NCI-H2196 (cell line): ENCODE data around the gene TMEM229A.
"Not testable (repeated sequence)": the region's sequence is repeated elsewhere in the genome, so short reads cannot be mapped to it uniquely, and the experiment has no call there.

Experiments
- DNase-seq: peaks from one replicate; lab custom pipeline; 2025; ENCODE audit not compliant: unreplicated experiment; lab: John Stamatoyannopoulos, UW

The TMEM229A gene

DNA sequence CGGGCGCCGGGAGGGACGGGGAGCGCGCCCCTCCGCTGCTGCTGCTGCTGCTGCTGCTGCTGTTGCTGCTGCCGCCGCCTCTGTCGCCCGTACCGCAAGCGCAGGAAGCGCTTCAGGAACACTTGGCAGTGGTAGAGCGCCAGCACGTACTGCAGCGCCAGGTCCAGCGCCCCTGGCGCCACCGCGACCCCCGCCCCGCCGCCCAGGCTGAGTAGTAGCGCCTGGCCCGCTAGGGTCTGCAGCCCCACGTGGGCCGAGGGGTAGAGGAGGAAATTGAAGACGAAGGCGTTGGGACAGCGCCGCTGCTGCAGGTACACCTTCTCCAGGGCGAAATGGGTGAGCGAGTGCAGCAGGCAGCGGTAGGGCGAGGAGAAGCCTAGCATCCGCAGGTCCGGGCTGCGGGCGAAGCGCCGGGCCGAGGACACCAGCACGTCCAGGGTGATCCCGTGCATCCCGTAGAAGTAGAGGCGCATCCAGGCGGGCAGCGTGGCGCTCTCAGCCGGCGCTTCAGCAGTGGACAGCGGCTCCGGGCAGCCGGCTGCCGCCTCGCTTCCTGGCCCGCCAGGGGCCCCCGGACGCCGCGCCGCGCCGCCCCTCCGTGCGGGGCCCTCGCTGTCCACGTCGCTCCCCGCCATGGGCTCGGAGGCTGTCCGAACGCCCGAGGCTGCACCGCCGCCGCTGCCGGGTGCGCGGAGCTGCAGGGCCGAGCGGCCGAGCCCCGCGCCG is at the start of gene TMEM229A:
TMEM229A (minus strand) TSS at position 699 of the 726 bp plus-strand sequence; CDS start at position 635, 64 bp downstream.
- DNase-seq, result peak; percentile 21

DNA sequence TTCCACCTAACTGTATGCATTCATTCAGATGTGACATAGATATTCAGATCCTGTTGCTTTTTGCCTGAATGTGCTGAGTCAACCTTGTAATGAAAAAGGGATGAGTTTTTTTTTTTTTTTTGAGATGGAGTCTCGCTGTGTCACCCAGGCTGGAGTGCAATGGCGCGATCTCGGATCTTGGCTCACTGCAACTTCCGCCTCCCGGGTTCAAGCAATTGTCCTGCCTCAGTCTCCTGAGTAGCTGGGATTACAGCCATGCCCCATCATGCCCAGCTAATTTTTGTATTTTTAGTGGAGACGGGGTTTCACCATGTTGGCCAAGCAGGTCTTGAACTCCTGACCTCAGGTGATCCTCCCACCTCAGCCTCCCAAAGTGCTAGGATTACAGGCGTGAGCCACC is 49.4 kb upstream of the TMEM229A start:
- not testable (repeated sequence) for DNase-seq

DNA sequence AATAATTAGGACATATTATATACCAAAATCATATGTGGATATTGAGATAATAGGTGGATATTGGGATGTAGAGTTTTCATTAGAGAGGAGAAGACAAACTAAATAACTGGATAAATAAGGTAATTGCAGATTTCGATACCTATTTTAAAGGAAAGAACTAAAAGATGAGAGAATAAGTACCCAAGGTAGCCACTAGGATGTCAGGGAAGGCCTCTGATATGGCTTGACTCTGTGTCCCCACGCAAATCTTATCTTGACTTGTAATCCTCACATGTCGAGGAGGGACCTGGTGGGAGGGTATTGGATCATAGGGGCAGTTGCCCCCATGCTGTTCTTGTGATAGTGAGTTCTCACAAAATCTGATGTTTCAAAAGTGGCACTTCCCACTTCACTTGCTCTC is 44.7 kb upstream of the TMEM229A start:
- DNase-seq, result no peak

DNA sequence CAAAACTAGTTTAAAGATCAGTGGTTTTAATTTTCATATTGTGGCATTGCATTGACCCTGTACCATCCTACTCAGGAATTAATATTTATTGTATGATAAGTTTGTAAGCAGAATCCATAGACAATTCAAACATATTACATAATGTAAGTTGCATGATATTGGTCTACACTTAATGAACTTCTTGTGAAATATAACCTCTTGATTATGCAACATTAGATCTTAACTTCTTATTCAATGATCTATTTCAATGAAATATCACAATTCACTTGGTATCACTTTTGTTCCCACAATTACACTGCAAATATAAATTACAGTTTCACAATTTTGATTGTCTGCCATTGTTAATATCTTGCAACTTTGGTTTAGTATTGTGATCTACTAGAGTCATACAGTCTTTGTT is 44.0 kb upstream of the TMEM229A start:
- no peak for DNase-seq

DNA sequence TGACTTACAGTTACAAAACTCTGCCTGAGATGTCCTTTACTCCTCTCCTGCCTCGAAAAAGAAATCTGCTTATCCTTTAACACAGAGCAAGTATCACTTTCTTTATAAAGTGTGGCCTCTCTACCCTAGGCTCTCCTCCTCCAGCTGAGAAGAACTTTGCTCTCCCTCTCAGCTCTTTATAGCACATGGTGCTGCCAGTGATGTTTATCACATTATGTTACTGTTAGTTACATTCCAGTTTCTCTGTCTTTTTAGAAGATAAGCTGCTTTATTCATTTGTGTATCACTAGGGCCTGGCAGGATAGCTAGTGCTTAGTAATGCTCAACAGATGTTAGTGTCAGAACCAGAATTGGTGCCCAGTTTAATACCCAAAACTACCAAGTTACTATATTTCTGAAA is 41.1 kb upstream of the TMEM229A start:
- DNase-seq, result no peak

DNA sequence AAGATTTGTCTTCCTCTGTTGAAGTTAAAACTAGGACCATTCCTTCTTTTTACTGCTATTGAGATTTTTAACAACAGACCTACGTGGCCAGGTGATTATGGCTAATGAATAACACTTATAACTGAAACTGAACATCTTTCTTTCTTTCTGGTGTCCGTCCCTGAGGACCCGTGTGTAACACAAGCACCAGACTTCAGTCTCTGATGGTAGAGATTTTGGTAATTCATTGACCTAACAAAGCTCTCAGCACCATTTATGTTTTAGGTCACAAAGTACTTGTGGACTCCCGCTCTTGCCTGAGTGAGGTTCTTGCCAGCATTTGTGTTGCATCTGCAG is 40.4 kb upstream of the TMEM229A start:
- no peak for DNase-seq

DNA sequence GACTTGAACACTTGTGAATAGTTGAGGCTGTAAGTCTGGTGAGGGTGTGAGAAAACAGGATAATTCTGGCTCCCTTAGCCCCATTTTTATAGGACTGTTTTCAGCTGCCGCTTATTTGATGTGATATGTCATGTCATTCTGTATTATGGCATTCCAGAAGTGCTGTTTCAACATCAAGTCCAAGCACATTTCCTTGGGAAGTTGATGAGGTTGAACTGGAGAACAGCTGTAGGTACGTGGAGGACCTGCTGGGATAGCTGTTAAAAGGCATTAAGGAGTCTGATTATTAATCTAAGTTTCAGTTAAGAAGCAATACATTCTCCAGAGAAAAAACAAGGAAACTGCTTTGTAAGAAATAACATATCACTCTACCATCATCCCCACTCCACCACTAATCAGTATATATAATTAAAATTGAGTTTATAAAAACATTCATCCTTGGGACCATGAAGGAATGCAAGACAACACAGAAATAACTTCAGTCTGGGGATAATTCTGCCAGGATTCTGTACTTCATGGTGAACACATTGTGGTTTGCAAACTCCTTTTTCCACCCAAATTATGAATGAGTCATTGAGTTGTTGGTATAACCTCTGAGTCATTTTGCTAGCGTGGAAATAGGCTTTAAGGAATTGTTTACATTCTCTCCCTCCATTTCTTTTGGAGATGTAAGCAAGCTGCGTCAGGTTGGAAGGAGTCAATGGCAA is 39.9 kb upstream of the TMEM229A start:
- no peak for DNase-seq

DNA sequence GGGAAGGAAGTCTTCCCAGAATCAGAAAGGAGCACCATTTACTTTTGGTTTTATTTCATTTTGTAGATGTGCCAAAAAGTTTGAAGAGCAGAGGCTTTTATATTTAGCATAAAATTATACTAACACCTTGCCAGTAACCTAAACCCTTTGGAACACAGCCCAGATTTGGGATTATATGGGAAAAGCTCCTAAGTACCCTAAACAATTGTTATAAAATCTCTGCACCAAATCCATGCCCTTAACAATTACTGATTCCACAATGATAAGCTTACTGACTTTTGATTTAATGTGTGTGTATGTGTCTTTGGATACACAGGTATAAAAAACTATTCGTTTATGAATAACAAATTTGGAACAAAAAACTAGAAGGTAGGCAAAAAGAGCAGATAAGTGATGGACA is 39.0 kb upstream of the TMEM229A start:
- DNase-seq, result no peak

DNA sequence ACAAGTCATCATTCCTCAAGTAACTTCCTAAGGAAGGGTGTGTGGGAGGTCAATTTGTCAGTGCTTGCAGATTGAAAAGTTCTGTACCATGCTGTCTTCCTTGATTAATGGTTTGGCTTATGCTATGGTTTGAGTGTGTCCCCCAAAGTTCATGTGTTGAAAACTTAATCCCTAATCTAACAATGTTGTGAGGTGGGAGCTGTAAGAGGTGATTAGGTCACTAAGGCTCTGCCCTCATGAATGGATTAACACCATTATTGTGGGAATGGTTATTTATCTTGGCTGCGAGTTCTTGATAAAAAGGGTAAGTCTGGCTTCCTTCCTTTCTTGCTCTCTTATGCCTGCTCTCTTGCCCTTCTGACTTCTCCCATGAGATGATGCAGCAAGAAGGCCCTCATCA is 29.3 kb upstream of the TMEM229A start:
- no peak for DNase-seq

DNA sequence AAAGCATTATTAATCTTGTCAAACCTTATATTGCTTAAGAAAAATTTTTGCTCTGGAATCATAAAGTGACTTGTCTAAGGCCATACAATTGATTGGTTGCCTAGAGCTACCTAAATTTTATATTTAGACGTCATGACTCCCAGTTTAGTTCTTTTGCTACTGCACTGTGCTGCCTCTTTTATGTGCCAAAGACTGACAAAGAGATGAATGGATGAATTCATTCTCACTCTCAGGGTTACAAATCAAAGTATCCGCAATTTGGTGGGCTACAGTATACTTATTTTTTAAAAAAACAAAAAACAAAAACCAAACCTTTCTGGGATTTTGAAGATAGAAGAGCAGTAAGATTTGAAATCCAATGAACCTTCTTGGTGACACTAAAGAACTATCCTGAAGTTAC is 27.7 kb upstream of the TMEM229A start:
- no peak for DNase-seq

DNA sequence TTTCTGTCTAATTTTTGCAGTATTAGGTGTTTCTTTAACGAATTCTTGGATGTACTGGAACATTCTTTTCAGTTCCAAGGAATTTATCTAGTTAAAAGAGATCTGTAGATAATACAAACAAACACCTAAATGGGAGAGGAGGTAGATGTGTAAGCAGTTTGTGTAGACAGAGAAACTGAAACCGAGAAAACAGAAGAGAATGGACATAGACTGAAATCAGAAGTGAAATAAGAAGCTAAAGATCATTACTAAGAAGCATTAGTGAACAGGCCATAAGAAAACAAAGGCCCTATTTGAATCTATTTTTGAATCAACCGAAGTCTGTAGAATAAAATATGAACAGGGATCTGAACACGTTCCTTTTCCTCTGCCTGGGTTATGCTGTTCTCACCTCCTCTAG is 26.5 kb upstream of the TMEM229A start:
- DNase-seq, result no peak

DNA sequence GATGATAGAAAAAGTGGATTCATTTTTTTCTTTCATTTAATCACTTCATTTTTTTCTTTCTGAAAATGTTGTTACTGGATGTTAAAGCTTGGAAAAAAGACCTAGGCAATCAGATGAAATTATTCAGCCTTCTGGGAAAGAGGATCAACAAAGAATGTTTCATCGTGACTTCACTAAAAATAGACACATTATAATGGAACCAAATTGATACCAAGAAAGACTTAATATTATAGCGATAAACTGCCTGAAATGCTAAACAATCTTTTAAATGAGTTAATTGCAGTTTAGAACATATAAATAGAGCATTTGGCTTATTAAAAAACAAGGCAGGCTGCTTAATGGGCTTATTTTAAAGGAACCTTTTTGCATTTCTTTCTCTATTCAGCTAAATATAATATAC is 25.6 kb upstream of the TMEM229A start:
- no peak for DNase-seq

DNA sequence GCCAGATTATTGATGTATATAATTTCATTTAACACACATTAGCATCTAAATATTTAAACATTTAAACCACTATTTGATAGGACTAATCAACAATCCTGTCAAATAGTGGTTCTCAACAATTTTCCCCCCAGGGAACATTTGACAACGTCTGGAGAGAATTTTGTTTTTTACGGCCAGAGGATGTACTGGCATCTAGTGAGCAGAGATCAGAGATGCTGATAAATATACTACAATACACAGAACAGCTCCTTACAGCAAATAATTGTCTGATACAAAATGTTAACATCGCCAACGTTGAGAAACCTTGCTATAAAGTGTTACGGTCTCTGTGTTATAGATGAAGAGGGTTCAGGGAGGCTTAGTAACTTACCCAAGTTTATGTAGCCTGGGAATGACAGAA is 25.0 kb upstream of the TMEM229A start:
- DNase-seq, result no peak

DNA sequence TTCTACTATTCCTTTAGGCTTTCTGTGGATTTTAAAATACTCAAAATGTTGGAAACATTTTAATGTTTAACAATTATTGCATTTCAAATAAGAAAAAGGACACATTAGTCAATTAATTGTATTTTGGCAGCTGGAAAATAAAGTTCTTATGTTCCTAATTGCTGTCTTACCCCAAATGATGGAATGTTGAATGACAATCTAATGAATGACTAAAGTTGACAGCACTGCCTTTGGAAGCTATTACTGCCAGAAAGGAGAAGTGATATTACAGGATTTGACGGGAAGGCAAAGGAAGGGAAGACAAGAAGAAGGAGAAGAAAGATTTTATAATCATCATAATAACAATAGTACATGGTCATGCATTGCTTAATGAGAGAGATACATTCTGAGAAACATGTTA is 23.4 kb upstream of the TMEM229A start:
- no peak for DNase-seq

DNA sequence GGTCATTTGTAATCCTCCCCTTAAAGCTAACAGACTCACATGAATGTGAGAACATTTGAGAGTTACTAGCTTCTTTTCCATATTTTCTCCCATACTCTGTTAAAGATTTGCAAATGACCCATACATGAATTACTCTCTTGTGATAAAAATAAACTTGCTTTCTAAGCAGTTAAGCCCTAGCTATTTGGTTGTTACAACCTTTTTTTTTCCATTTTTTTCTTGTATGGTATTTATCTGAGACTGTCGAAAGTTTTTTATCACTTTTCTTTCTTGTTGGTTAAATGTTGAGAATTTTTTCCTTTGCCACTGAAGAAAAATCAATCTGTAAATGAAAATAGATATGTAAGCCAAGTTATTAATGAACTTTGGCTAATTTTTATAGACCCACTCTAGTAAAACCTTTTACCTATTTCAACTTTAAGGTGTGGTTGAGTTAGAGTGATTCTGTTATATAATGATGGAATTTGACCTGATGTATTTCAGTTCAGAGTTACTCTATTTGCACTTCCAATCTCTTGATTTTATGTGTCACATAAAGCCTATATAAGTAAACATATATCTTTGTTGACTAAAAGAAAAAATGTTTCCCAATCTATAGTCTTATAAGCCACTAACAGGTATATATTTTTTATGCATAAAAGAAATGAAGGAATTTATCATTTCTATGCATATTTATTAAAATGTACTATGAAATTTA is 19.0 kb upstream of the TMEM229A start:
- DNase-seq, result no peak

DNA sequence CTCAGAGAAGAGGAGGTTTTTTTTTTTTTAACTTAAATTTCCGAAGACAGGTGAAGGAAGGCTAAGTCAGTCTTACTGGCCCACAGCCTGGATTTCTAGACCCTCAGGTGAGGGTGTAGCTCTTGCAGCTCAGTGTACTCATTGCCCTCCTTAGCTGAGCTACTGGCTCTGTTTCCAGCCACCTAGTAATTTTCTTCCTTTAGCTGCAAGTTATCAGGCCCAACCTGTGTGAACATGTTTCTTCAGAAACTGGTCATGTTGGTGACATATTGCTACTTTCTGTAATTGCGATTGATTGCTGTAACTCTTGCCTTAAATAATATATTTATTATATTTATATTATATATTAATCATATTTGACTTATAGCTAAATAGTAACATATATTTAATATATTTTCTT is 10.0 kb upstream of the TMEM229A start:
- no peak for DNase-seq

DNA sequence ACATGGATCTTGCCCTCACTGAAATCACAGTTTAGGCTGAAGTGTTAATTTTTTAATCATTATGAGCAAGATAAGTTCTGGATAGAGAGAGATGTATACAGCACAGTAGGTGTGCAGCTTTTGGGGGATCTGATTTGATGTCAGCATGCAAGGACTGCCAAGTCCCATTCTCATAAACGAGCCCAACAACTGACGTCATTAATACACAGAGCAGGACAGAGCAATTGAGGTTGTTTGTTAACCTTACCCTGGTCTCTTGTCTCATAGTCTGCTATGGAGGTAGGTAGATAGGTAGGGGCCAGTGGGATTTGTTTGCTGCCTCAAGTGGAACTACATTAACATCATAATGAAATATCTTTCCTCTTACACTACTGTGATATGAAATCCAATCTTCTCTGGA is 8.6 kb upstream of the TMEM229A start:
- DNase-seq, result no peak

DNA sequence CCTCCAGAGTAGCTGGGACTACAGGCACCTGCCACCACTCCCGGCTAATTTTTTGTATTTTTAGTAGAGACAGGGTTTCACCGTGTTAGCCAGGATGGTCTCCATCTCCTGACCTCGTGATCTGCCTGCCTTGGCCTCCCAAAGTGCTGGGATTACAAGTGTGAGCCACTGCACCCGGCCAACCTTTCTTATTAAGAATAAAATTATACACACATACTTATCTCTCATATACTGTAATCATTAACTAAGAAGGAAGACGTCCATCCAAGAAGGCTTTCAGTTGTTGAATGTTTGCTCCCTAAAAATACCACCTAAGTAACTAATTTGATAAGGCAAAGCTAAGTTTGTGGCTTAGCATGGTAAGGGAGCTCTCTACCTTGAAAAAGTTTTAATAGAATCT is 5.0 kb upstream of the TMEM229A start:
- DNase-seq, result not testable (repeated sequence)

DNA sequence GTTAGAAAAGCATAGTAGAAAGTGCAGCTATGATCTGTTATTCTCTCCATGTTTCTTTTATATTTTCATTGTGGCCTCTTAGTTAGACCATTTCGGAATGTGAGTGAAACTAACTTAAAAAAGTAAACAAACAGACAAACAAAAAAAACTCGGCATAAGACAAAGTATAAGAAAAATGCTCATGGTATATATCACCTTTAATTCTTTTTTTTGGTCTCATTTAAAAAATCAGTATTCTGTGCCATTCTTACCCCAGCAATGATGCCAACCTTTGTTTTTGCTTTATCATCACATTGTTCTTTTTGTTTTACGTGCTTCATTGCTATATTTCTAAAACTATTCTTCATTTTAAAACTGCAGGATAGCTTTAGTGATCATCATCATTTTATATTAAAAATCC is 2.8 kb upstream of the TMEM229A start:
- DNase-seq, result no peak

DNA sequence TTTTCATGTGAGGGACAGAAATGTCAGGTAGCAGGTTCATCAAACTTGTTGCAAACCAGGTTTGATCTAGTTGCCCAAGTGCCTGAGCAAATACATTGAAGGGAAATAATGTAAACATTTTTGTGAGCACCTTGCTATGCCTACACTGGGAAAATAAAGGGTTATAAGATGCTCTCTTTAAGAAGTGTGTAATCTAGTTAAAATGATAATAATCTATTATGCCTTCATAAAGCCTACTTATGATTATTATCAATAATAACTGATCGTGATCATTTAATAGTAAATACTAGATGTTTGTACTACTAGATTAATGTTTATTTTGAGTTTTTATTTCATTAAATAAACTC is 1.9 kb upstream of the TMEM229A start:
- DNase-seq, result no peak

DNA sequence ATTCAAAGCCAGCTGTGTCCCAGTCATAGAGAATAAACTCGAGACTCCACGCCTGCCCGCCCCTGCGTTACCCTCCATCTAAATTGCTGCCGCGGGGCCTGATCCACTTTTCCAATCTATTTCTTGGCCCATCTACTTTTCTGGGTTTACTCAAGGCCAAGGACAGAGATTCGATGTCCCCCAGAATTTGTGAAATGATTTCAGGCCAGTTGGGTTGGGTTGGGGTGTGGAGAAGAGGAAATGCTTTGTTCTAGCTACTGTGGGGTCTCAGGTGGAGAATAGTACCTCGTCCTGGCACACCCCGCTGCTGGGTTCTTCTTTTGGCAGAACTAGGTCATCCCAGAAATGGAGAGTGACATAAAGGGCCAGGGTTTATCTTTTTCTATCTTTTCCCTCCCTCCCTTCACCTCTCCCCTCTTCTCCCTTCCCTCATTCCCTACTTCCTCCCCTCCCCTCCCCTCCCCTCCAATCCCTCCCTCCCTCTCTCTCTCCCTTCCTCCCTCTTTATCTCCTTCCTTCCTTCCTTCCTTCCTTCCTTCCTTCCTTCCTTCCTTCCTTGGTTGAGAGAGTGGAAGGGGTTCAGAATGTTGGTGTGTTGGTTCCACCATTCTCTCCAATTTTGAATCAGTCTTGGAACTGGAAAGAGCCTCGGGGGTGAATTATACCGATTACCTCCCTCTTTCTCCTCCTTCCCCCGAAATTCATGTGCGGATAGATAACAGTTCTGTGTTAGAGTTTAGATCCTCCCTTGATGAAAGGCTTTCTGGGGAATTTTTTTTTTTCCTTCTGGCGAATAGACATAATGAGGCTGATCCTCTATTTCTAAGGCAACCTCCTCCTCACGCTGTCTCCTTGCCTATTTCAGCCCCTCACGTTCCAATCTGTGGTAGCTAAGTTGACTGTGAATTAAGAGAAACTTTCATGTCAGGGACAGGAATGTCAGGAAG is 1.2 kb upstream of the TMEM229A start:
- no peak for DNase-seq
